Astrocyte (in vitro differentiated cells and primary cell): ENCODE data around the gene LNPK. TPM values are rescaled to one million over a fixed set of nuclear protein-coding genes. Genes with fewer than 3 reads are reported as not detected.
A peak's percentile ranks its signal among the peaks of the same experiment; 100 is the strongest.

Experiments used
- DNase-seq: peaks from one replicate; pipeline ENCODE4 v3.0.0-alpha.2; 2010; ENCODE audit warnings: low read depth
- FAIRE-seq: peaks from 2 replicates; lab custom pipeline; 2011; peaks lifted over from hg19 to GRCh38; lab: Jason Lieb, UNC
- H2AFZ ChIP-seq: 2 replicates; pipeline ENCODE4 v1.6.0; 2012; ENCODE audit warnings: low read depth, low read length, inconsistent platforms
- H3K27ac ChIP-seq: 2 replicates; pipeline ENCODE4 v1.5.1; 2011; ENCODE audit warnings: low read depth, low read length, inconsistent platforms
- H3K27me3 ChIP-seq: 2 replicates; pipeline ENCODE4 v1.6.0; 2011; ENCODE audit warnings: low read length, inconsistent platforms; ENCODE audit not compliant: insufficient read depth
- H3K36me3 ChIP-seq: 2 replicates; pipeline ENCODE4 v1.5.1; 2011; ENCODE audit warnings: low read length, inconsistent platforms; ENCODE audit not compliant: insufficient read depth
- H3K4me1 ChIP-seq: 2 replicates; pipeline ENCODE4 v1.5.1; 2011; ENCODE audit warnings: low read length, inconsistent platforms; ENCODE audit not compliant: insufficient read depth
- H3K4me2 ChIP-seq: 2 replicates; pipeline ENCODE4 v1.6.0; 2012; ENCODE audit warnings: low read length, inconsistent platforms
- H3K4me3 ChIP-seq: 2 replicates; pipeline ENCODE4 v1.5.1; 2011; ENCODE audit warnings: low read depth, mild to moderate bottlenecking, low read length, inconsistent platforms; ENCODE audit not compliant: insufficient read depth
- H3K79me2 ChIP-seq: 2 replicates; pipeline ENCODE4 v1.6.0; 2012; ENCODE audit warnings: mild to moderate bottlenecking, low read length, inconsistent platforms; ENCODE audit not compliant: insufficient read depth
- H3K9ac ChIP-seq: 2 replicates; pipeline ENCODE4 v1.6.0; 2012; ENCODE audit warnings: mild to moderate bottlenecking, low read length, inconsistent platforms
- H3K9me3 ChIP-seq: 2 replicates; pipeline ENCODE4 v1.5.1; 2012; ENCODE audit warnings: low read depth, mild to moderate bottlenecking, low read length, inconsistent platforms; ENCODE audit not compliant: insufficient read depth
- H4K20me1 ChIP-seq: 2 replicates; pipeline ENCODE4 v1.6.0; 2012; ENCODE audit warnings: low read length, inconsistent platforms; ENCODE audit not compliant: insufficient read depth
- H3K27ac Mint-ChIP-seq: one replicate; pipeline ENCODE4 v1.8.0; 2021; ENCODE audit warnings: mild to moderate bottlenecking, mixed read lengths; ENCODE audit not compliant: unreplicated experiment
- H3K27me3 Mint-ChIP-seq: one replicate; pipeline ENCODE4 v1.8.0; 2021; ENCODE audit warnings: low read depth, mixed read lengths; ENCODE audit not compliant: unreplicated experiment
- H3K36me3 Mint-ChIP-seq: one replicate; pipeline ENCODE4 v1.8.0; 2021; ENCODE audit warnings: low read depth, mixed read lengths; ENCODE audit not compliant: unreplicated experiment
- H3K4me1 Mint-ChIP-seq: one replicate; pipeline ENCODE4 v1.8.0; 2021; ENCODE audit warnings: low read depth, mixed read lengths; ENCODE audit not compliant: unreplicated experiment
- H3K4me3 Mint-ChIP-seq: one replicate; pipeline ENCODE4 v1.8.0; 2021; ENCODE audit warnings: mild to moderate bottlenecking, moderate library complexity, mixed read lengths; ENCODE audit not compliant: unreplicated experiment
- H3K9me3 Mint-ChIP-seq: one replicate; pipeline ENCODE4 v1.8.0; 2021; ENCODE audit warnings: mild to moderate bottlenecking, mixed read lengths; ENCODE audit not compliant: unreplicated experiment
- EZH2 ChIP-seq: IDR thresholded peaks from 2 replicates; pipeline ENCODE4 v1.6.1; 2012; ENCODE audit warnings: mild to moderate bottlenecking, low read length, inconsistent platforms; ENCODE audit not compliant: insufficient read depth
- total RNA-seq: library from RNA; stranded (reverse); gene quantifications from 2 replicates; pipeline ENCODE4 v1.2.1, GENCODE V29; 2021
- TF ChIP-seq, protein P1 (sequence below): IDR thresholded peaks from 2 replicates; pipeline ENCODE4 v1.5.1; 2011; ENCODE audit warnings: low read depth, mild to moderate bottlenecking, inconsistent platforms, low read length, moderate library complexity; ENCODE audit not compliant: insufficient read depth

The LNPK gene
- total RNA-seq, 1 donor from 2014 or later: 34.8 TPM

DNA sequence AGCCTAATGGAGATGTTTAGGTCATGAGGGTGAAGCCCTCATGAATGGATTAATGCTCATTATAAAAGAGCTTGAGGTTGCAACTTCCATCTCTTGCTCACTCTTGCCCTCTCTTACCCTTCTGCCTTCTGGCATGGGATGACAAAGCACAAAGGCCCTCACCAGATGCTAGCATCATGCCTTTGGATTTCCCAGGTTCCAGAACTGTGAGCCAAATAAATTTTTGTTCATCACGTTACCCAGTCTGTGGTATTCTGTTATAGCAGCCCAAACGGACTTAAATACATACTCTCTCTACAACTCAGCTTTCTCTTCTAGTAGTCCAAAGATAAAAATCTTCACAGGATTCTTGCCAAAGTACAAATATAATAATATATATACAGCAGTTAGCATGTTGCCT lies 75.8 kb downstream of the LNPK start:
- H3K9me3 ChIP-seq: no peaks in the 10 kb centered on the region
- no peaks in the 10 kb centered on the region for H4K20me1 ChIP-seq
- no peaks in the 10 kb centered on the region for H3K27me3 Mint-ChIP-seq
- no peaks in the 10 kb centered on the region for H3K27me3 ChIP-seq
- DNase-seq (peak; percentile 60), FAIRE-seq (peak; percentile 71)
- no peak overlapping the region for H3K4me2 ChIP-seq
- H3K9ac ChIP-seq: no peak overlapping the region
- TF ChIP-seq, protein P1, sequence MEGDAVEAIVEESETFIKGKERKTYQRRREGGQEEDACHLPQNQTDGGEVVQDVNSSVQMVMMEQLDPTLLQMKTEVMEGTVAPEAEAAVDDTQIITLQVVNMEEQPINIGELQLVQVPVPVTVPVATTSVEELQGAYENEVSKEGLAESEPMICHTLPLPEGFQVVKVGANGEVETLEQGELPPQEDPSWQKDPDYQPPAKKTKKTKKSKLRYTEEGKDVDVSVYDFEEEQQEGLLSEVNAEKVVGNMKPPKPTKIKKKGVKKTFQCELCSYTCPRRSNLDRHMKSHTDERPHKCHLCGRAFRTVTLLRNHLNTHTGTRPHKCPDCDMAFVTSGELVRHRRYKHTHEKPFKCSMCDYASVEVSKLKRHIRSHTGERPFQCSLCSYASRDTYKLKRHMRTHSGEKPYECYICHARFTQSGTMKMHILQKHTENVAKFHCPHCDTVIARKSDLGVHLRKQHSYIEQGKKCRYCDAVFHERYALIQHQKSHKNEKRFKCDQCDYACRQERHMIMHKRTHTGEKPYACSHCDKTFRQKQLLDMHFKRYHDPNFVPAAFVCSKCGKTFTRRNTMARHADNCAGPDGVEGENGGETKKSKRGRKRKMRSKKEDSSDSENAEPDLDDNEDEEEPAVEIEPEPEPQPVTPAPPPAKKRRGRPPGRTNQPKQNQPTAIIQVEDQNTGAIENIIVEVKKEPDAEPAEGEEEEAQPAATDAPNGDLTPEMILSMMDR: no peak
- TF ChIP-seq EZH2: no peak
- H3K27ac Mint-ChIP-seq: no peak overlapping the region
- peaks cover 7% of the 10 kb centered on the region for H3K4me1 ChIP-seq
- H3K9me3 Mint-ChIP-seq: no peaks in the 10 kb centered on the region
- peaks cover 15% of the 10 kb centered on the region for H3K4me1 Mint-ChIP-seq
- no peak overlapping the region for H3K27ac ChIP-seq
- no peak overlapping the region for H2AFZ ChIP-seq
- H3K4me3 Mint-ChIP-seq: no peak overlapping the region
- no peak overlapping the region for H3K4me3 ChIP-seq
- no peaks in the 10 kb centered on the region for H3K36me3 ChIP-seq
- peaks cover 3% of the 10 kb centered on the region for H3K36me3 Mint-ChIP-seq
- no peaks in the 10 kb centered on the region for H3K79me2 ChIP-seq

DNA sequence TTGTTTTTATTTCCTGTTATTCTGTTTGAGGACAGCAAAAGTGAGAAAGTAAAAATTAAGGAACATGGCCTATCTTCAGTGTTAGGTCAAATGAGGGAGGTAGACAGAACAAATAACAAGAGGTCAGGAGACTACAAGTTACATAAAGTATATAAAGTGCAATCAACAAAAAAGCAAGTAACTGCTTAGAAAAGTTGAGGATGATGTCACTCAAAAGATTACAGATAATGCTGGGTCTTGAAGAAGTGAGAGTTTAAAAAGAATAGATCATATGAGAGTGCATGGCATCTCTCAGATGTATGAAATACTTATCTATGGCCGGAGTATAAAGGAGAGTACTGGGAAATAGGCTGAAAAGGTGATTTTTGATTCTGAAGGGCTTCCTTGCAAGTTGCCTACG lies 79.9 kb downstream of the LNPK start:
- Mint-ChIP-seq H3K4me1 (peaks cover 2% of the 10 kb centered on the region), H3K27ac (no peak overlapping the region)

DNA sequence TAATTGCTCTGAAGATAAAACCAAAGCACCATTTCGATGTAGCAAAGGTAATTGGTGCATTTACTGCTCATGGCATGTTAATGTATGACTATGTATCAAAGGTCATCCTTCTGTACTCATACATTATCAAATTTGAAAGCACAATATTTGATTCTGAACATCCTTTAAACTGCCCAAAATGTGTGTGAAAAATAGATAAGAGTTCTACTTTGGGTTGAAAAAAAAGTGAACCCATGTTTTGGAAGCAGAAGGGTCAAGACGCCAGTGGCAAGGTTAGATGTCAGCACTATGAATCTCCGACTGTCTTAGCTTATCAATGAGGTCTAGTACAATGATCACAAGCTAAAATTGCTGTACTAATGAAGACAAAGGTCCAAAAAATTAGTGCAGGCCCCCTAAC lies 83.1 kb downstream of the LNPK start:
- H3K36me3 Mint-ChIP-seq: no peaks in the 10 kb centered on the region
- no peaks in the 10 kb centered on the region for H3K27me3 Mint-ChIP-seq
- H3K9ac ChIP-seq: no peak overlapping the region
- H3K36me3 ChIP-seq: no peaks in the 10 kb centered on the region
- no peak for FAIRE-seq
- no peak for DNase-seq
- H3K4me3 Mint-ChIP-seq: no peak overlapping the region
- H3K27me3 ChIP-seq: no peaks in the 10 kb centered on the region
- H3K4me2 ChIP-seq: no peak overlapping the region
- no peaks in the 10 kb centered on the region for H4K20me1 ChIP-seq
- no peaks in the 10 kb centered on the region for H3K4me1 Mint-ChIP-seq
- no peak overlapping the region for H3K4me3 ChIP-seq
- no peaks in the 10 kb centered on the region for H3K4me1 ChIP-seq
- no peaks in the 10 kb centered on the region for H3K9me3 ChIP-seq
- TF ChIP-seq EZH2: no peak
- TF ChIP-seq, protein P1: no peak
- H2AFZ ChIP-seq: no peak overlapping the region
- H3K27ac ChIP-seq: no peak overlapping the region
- H3K79me2 ChIP-seq: no peaks in the 10 kb centered on the region
- H3K27ac Mint-ChIP-seq: no peak overlapping the region
- no peaks in the 10 kb centered on the region for H3K9me3 Mint-ChIP-seq

More for the DNA sequence above, 79.9 kb downstream of the LNPK start:
- Histone ChIP-seq H4K20me1 (no peaks in the 10 kb centered on the region), H3K4me2 (no peak overlapping the region), H2AFZ (no peak overlapping the region), H3K27ac (no peak overlapping the region), H3K4me3 (no peak overlapping the region), H3K27me3 (no peaks in the 10 kb centered on the region), H3K4me1 (no peaks in the 10 kb centered on the region), H3K9me3 (no peaks in the 10 kb centered on the region), H3K79me2 (no peaks in the 10 kb centered on the region), H3K9ac (no peak overlapping the region), H3K36me3 (no peaks in the 10 kb centered on the region)
- FAIRE-seq (no peak), DNase-seq (no peak)
- Mint-ChIP-seq H3K27me3 (no peaks in the 10 kb centered on the region), H3K36me3 (peaks cover 1% of the 10 kb centered on the region), H3K9me3 (no peaks in the 10 kb centered on the region), H3K4me3 (no peak overlapping the region)
- TF ChIP-seq EZH2: no peak
- TF ChIP-seq, protein P1: no peak
